GM23338 (cell line): ENCODE measurements around the gene DYRK4. TPM values are rescaled to one million over a fixed set of nuclear protein-coding genes. Genes with fewer than 3 reads are reported as not detected.

ENCODE experiments used
- ATAC-seq: fragments of 200-7000 bp; cut with Tn5 transposase; 3 replicates; pipeline ENCODE4 v1.9.1; 2020
- DNase-seq: peaks from one replicate; pipeline ENCODE4 v3.0.0-alpha.2; 2015; ENCODE audit warnings: low spot score
- H2AFZ ChIP-seq: fragments of 200-600 bp; sonication (generic); 2 replicates; pipeline ENCODE4 v1.8.0; 2016; ENCODE audit warnings: antibody characterized with exemption, mild to moderate bottlenecking, moderate library complexity
- H3F3A ChIP-seq: fragments of 200-600 bp; sonication (generic); replicated peaks from 2 replicates; pipeline ENCODE4 v1.8.0; 2017; ENCODE audit warnings: antibody characterized with exemption, mixed run types, low read depth
- H3K27ac ChIP-seq: fragments of 200-600 bp; sonication (generic); 2 replicates; pipeline ENCODE4 v1.6.1; 2016; ENCODE audit warnings: low read depth
- H3K27me3 ChIP-seq: fragments of 200-600 bp; sonication (generic); 2 replicates; pipeline ENCODE4 v1.8.0; 2016; ENCODE audit warnings: mild to moderate bottlenecking, mixed run types, moderate library complexity; ENCODE audit not compliant: insufficient read depth
- H3K36me3 ChIP-seq: fragments of 200-600 bp; sonication (generic); 2 replicates; pipeline ENCODE4 v1.8.0; 2016; ENCODE audit warnings: mild to moderate bottlenecking; ENCODE audit not compliant: insufficient read depth
- H3K4me1 ChIP-seq: fragments of 200-600 bp; sonication (generic); 2 replicates; pipeline ENCODE4 v1.8.0; 2016; ENCODE audit warnings: mild to moderate bottlenecking, moderate library complexity; ENCODE audit not compliant: insufficient read depth
- H3K4me2 ChIP-seq: fragments of 200-600 bp; sonication (generic); 2 replicates; pipeline ENCODE4 v1.7.1; 2017; ENCODE audit warnings: mixed run types
- H3K4me3 ChIP-seq: fragments of 200-600 bp; sonication (generic); 2 replicates; pipeline ENCODE4 v1.6.1; 2016; ENCODE audit warnings: mixed run types
- H3K79me2 ChIP-seq: fragments of 200-600 bp; sonication (generic); replicated peaks from 2 replicates; pipeline ENCODE4 v1.8.0; 2017; ENCODE audit warnings: mild to moderate bottlenecking; ENCODE audit not compliant: insufficient read depth
- H3K9me2 ChIP-seq: fragments of 200-600 bp; sonication (generic); 2 replicates; pipeline ENCODE4 v1.8.0; 2017; ENCODE audit not compliant: insufficient read depth
- H4K20me1 ChIP-seq: fragments of 200-600 bp; sonication (generic); replicated peaks from 2 replicates; pipeline ENCODE4 v1.8.0; 2017; ENCODE audit warnings: mild to moderate bottlenecking; ENCODE audit not compliant: insufficient read depth
- H3K27ac Mint-ChIP-seq: 2 replicates; pipeline ENCODE4 v1.8.0; 2020; ENCODE audit warnings: inconsistent platforms, mild to moderate bottlenecking, moderate library complexity, mixed read lengths
- H3K27me3 Mint-ChIP-seq: 3 replicates; pipeline ENCODE4 v1.8.0; 2022; ENCODE audit warnings: low read depth, mild to moderate bottlenecking, moderate library complexity, mixed read lengths, inconsistent platforms; ENCODE audit not compliant: insufficient read depth, poor library complexity
- H3K36me3 Mint-ChIP-seq: 3 replicates; pipeline ENCODE4 v1.8.0; 2021; ENCODE audit warnings: low read depth, mild to moderate bottlenecking, inconsistent platforms, moderate library complexity, mixed read lengths
- H3K4me1 Mint-ChIP-seq: 3 replicates; pipeline ENCODE4 v1.8.0; 2020; ENCODE audit warnings: mild to moderate bottlenecking, inconsistent platforms, mixed read lengths
- H3K4me3 Mint-ChIP-seq: 3 replicates; pipeline ENCODE4 v1.8.0; 2021; ENCODE audit warnings: moderate library complexity, mild to moderate bottlenecking, inconsistent platforms, mixed read lengths
- H3K9me3 Mint-ChIP-seq: 3 replicates; pipeline ENCODE4 v1.8.0; 2020; ENCODE audit warnings: moderate library complexity, mild to moderate bottlenecking, inconsistent platforms, mixed read lengths
- CTCF ChIP-seq, 2 experiments: fragments of 200-600 bp in 1 of 2; sonication (generic) in 1 of 2; conservative IDR thresholded peaks; 2 replicates each; pipeline versions ENCODE4 v1.5.1 to v1.6.1; 2016 to 2017; ENCODE audit warnings: antibody characterized with exemption in 2 of 2, low read depth in 2 of 2, mild to moderate bottlenecking in 2 of 2, moderate library complexity in 1 of 2
- ETS1 ChIP-seq: IDR thresholded peaks from 2 replicates; pipeline ENCODE4 v1.6.1; 2016; ENCODE audit warnings: antibody characterized with exemption
- EZH2 ChIP-seq: fragments of 200-600 bp; sonication (generic); IDR thresholded peaks from one replicate; pipeline ENCODE4 v1.8.0; 2017; ENCODE audit warnings: antibody characterized with exemption, mild to moderate bottlenecking, low read depth; ENCODE audit not compliant: unreplicated experiment
- JUNB ChIP-seq: IDR thresholded peaks from one replicate; pipeline ENCODE4 v1.6.1; 2016; ENCODE audit warnings: antibody characterized with exemption; ENCODE audit not compliant: unreplicated experiment
- NANOG ChIP-seq: IDR thresholded peaks from 2 replicates; pipeline ENCODE4 v1.6.1; 2016; ENCODE audit warnings: antibody characterized with exemption, borderline replicate concordance
- POLR2AphosphoS5 ChIP-seq: IDR thresholded peaks from 2 replicates; pipeline ENCODE4 v1.6.1; 2016; ENCODE audit warnings: antibody characterized with exemption, low read depth
- STAT1 ChIP-seq: IDR thresholded peaks from one replicate; pipeline ENCODE4 v1.6.1; 2016; ENCODE audit warnings: antibody characterized with exemption; ENCODE audit not compliant: unreplicated experiment
- ZNF114 ChIP-seq: fragments of 250-450 bp; sonication (Bioruptor Pico); IDR thresholded peaks from 2 replicates; pipeline ENCODE4 v1.5.0; 2020; ENCODE audit warnings: mild to moderate bottlenecking, moderate library complexity
- ZNF331 ChIP-seq: fragments of 250-450 bp; sonication (Bioruptor Pico); IDR thresholded peaks from 2 replicates; pipeline ENCODE4 v1.5.0; 2020; ENCODE audit warnings: low read depth, mild to moderate bottlenecking, moderate library complexity
- polyA plus RNA-seq: library from polyadenylated mRNA; unstranded; fragments of >200 nt; fragmentation: Nextera tagmentation; extraction: Ambion mirVana; gene quantifications from 2 replicates; pipeline ENCODE4 v1.2.1, GENCODE V29; 2016
- total RNA-seq: library from RNA; depleted of rRNA; stranded (reverse); fragments of >200 nt; shearing (Covaris generic); gene quantifications from 2 replicates; pipeline ENCODE4 v1.2.3, GENCODE V29; 2014
- TF ChIP-seq, protein P1 (sequence below): fragments of 250-450 bp; sonication (Bioruptor Pico); IDR thresholded peaks from 2 replicates; pipeline ENCODE4 v1.5.0; 2020; ENCODE audit warnings: mild to moderate bottlenecking, moderate library complexity
- TF ChIP-seq, protein P2 (sequence below): IDR thresholded peaks from one replicate; pipeline ENCODE4 v1.6.1; 2018; ENCODE audit warnings: antibody characterized with exemption; ENCODE audit not compliant: unreplicated experiment

Gene DYRK4
- total and polyA plus RNA-seq, 2 experiments from 2014 or later = 11.3 to 16.9 TPM

DNA sequence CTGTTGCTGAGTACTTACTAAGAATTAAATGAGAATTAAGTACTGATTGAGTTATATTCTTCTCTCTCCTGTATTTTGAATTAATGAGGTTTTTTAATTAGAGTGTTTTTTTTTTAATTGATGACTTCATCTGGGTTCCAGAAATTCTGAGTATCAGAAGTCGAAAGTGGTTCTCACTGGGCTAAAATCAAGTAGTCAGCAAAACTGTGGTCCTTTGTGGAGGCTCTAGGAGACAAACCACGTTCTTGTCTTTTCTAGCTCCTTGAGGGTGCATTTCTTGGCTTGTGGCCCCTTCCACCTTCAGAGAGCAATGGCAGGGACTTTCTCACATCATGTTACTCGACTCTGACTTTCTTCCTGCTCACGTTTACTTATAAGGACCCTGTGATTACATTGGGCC is 8.1 kb upstream of the DYRK4 start:
- no peaks in the 10 kb centered on the region; the same call in 1 of the 2 replicates for H3K79me2 ChIP-seq
- Mint-ChIP-seq H3K36me3 (peaks cover 29% of the 10 kb centered on the region), H3K4me1 (peaks cover 3% of the 10 kb centered on the region; the same call in 2 of the 3 replicates), H3K27ac (no peak overlapping the region), H3K9me3 (no peaks in the 10 kb centered on the region), H3K27me3 (no peaks in the 10 kb centered on the region), H3K4me3 (no peak overlapping the region)
- H4K20me1 ChIP-seq = 0 out of 2 replicates have a peak, but pooled peaks cover 3% of the 10 kb centered on the region
- TF ChIP-seq CTCF (conservative IDR thresholded peaks at IDR 0.05; ENCODE audit: low read depth in 2 of 2) = no peak
- TF ChIP-seq ZNF114 = no peak
- TF ChIP-seq STAT1 = no peak
- TF ChIP-seq ETS1 = no peak
- TF ChIP-seq ZNF331 (CRISPR knock-in tag) = no peak
- no peak for TF ChIP-seq NANOG
- TF ChIP-seq, protein P1, sequence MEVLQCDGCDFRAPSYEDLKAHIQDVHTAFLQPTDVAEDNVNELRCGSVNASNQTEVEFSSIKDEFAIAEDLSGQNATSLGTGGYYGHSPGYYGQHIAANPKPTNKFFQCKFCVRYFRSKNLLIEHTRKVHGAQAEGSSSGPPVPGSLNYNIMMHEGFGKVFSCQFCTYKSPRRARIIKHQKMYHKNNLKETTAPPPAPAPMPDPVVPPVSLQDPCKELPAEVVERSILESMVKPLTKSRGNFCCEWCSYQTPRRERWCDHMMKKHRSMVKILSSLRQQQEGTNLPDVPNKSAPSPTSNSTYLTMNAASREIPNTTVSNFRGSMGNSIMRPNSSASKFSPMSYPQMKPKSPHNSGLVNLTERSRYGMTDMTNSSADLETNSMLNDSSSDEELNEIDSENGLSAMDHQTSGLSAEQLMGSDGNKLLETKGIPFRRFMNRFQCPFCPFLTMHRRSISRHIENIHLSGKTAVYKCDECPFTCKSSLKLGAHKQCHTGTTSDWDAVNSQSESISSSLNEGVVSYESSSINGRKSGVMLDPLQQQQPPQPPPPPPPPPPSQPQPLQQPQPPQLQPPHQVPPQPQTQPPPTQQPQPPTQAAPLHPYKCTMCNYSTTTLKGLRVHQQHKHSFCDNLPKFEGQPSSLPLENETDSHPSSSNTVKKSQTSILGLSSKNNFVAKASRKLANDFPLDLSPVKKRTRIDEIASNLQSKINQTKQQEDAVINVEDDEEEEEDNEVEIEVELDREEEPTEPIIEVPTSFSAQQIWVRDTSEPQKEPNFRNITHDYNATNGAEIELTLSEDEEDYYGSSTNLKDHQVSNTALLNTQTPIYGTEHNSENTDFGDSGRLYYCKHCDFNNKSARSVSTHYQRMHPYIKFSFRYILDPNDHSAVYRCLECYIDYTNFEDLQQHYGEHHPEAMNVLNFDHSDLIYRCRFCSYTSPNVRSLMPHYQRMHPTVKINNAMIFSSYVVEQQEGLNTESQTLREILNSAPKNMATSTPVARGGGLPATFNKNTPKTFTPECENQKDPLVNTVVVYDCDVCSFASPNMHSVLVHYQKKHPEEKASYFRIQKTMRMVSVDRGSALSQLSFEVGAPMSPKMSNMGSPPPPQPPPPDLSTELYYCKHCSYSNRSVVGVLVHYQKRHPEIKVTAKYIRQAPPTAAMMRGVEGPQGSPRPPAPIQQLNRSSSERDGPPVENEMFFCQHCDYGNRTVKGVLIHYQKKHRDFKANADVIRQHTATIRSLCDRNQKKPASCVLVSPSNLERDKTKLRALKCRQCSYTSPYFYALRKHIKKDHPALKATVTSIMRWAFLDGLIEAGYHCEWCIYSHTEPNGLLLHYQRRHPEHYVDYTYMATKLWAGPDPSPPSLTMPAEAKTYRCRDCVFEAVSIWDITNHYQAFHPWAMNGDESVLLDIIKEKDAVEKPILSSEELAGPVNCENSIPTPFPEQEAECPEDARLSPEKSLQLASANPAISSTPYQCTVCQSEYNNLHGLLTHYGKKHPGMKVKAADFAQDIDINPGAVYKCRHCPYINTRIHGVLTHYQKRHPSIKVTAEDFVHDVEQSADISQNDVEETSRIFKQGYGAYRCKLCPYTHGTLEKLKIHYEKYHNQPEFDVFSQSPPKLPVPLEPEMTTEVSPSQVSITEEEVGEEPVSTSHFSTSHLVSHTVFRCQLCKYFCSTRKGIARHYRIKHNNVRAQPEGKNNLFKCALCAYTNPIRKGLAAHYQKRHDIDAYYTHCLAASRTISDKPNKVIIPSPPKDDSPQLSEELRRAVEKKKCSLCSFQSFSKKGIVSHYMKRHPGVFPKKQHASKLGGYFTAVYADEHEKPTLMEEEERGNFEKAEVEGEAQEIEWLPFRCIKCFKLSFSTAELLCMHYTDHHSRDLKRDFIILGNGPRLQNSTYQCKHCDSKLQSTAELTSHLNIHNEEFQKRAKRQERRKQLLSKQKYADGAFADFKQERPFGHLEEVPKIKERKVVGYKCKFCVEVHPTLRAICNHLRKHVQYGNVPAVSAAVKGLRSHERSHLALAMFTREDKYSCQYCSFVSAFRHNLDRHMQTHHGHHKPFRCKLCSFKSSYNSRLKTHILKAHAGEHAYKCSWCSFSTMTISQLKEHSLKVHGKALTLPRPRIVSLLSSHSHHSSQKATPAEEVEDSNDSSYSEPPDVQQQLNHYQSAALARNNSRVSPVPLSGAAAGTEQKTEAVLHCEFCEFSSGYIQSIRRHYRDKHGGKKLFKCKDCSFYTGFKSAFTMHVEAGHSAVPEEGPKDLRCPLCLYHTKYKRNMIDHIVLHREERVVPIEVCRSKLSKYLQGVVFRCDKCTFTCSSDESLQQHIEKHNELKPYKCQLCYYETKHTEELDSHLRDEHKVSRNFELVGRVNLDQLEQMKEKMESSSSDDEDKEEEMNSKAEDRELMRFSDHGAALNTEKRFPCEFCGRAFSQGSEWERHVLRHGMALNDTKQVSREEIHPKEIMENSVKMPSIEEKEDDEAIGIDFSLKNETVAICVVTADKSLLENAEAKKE (CRISPR knock-in tag) = no peak
- TF ChIP-seq EZH2 = no peak
- TF ChIP-seq POLR2AphosphoS5 = no peak
- TF ChIP-seq JUNB = no peak
- TF ChIP-seq, protein P2, sequence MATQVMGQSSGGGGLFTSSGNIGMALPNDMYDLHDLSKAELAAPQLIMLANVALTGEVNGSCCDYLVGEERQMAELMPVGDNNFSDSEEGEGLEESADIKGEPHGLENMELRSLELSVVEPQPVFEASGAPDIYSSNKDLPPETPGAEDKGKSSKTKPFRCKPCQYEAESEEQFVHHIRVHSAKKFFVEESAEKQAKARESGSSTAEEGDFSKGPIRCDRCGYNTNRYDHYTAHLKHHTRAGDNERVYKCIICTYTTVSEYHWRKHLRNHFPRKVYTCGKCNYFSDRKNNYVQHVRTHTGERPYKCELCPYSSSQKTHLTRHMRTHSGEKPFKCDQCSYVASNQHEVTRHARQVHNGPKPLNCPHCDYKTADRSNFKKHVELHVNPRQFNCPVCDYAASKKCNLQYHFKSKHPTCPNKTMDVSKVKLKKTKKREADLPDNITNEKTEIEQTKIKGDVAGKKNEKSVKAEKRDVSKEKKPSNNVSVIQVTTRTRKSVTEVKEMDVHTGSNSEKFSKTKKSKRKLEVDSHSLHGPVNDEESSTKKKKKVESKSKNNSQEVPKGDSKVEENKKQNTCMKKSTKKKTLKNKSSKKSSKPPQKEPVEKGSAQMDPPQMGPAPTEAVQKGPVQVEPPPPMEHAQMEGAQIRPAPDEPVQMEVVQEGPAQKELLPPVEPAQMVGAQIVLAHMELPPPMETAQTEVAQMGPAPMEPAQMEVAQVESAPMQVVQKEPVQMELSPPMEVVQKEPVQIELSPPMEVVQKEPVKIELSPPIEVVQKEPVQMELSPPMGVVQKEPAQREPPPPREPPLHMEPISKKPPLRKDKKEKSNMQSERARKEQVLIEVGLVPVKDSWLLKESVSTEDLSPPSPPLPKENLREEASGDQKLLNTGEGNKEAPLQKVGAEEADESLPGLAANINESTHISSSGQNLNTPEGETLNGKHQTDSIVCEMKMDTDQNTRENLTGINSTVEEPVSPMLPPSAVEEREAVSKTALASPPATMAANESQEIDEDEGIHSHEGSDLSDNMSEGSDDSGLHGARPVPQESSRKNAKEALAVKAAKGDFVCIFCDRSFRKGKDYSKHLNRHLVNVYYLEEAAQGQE = no peak
- peaks cover 8% of the 10 kb centered on the region for H3K4me1 ChIP-seq
- no peaks in the 10 kb centered on the region for H3F3A ChIP-seq
- DNase-seq = no peak
- no peaks in the 10 kb centered on the region for H3K9me2 ChIP-seq
- H3K27me3 ChIP-seq = no peaks in the 10 kb centered on the region
- no peak overlapping the region for H3K27ac ChIP-seq
- no peak overlapping the region for H3K4me3 ChIP-seq
- peaks cover 19% of the 10 kb centered on the region; the same call in 1 of the 2 replicates for H3K36me3 ChIP-seq
- H3K4me2 ChIP-seq = no peak overlapping the region
- no peak for ATAC-seq
- no peak overlapping the region for H2AFZ ChIP-seq
